GM12878 (cell line): ENCODE data around the gene SURF2. TPM values are rescaled to one million over a fixed set of nuclear protein-coding genes. Genes with fewer than 3 reads are reported as not detected.

Experiments
- ATAC-seq: fragments of 200-7000 bp; cut with Tn5 transposase; 3 replicates; pipeline ENCODE4 v1.9.1; 2020; ENCODE audit warnings: mild to moderate bottlenecking, moderate library complexity
- BruUV-seq: library from RNA; stranded (reverse); fragments of 400-500 nt; replicated peaks from 2 replicates; lab custom pipeline; 2021; lab: Mats Ljungman, UMichigan
- CTCF ChIA-PET: fragments of 300-600 bp; sonication (Branson Sonifier 250); formaldehyde crosslinking; extraction: SDS; loops from one replicate; lab custom pipeline; 2021; ENCODE audit warnings: inconsistent platforms; lab: Yijun Ruan, JAX
- POLR2A ChIA-PET: fragments of 350-600 bp; formaldehyde crosslinking; extraction: SDS; loops from one replicate; lab custom pipeline; 2021; ENCODE audit warnings: inconsistent platforms; lab: Charles Lee
- RAD21 ChIA-PET: fragments of 300-600 bp; sonication (Branson Sonifier 250); formaldehyde crosslinking; loops from one replicate; lab custom pipeline; 2023; ENCODE audit warnings: antibody characterized with exemption; ENCODE audit not compliant: unreplicated experiment; lab: Charles Lee
- SMC1A ChIA-PET: fragments of 300-600 bp; sonication (Branson Sonifier 250); formaldehyde crosslinking; loops from one replicate; lab custom pipeline; 2023; ENCODE audit not compliant: unreplicated experiment, uncharacterized antibody; lab: Charles Lee
- DNase-seq: peaks from one replicate; pipeline ENCODE4 v3.0.0-alpha.2; 2011; ENCODE audit warnings: low read depth, low spot score
- FAIRE-seq: peaks from 3 replicates; lab custom pipeline; 2011; peaks lifted over from hg19 to GRCh38; lab: Jason Lieb, UNC
- H2AFZ ChIP-seq: 2 replicates; pipeline ENCODE4 v1.6.0; 2011; ENCODE audit warnings: low read depth, low read length, control low read depth; ENCODE audit not compliant: control insufficient read depth
- H3K27ac ChIP-seq: 2 replicates; pipeline ENCODE4 v1.5.1; 2011; ENCODE audit warnings: control low read depth; ENCODE audit not compliant: control insufficient read depth, insufficient read depth
- H3K27me3 ChIP-seq, 2 experiments: replicated peaks in 1 of 2; 2 replicates each; pipeline versions ENCODE4 v1.6.0 to v1.6.1; 2011; ENCODE audit warnings: low read length in 1 of 2; ENCODE audit not compliant: control insufficient read depth in 2 of 2, insufficient read depth in 2 of 2
- H3K36me3 ChIP-seq, 2 experiments: 2 replicates each; pipeline ENCODE4 v1.5.1; 2011; ENCODE audit warnings: low read length in 1 of 2; ENCODE audit not compliant: control insufficient read depth in 2 of 2, insufficient read depth in 2 of 2
- H3K4me1 ChIP-seq: 2 replicates; pipeline ENCODE4 v1.6.1; 2011; ENCODE audit warnings: mild to moderate bottlenecking, low read length, moderate library complexity, mixed read lengths; ENCODE audit not compliant: control insufficient read depth, insufficient read depth
- H3K4me2 ChIP-seq: 2 replicates; pipeline ENCODE4 v1.6.0; 2011; ENCODE audit warnings: control low read depth; ENCODE audit not compliant: control insufficient read depth, insufficient read depth
- H3K4me3 ChIP-seq: fragments of 200-600 bp; sonication (generic); 2 replicates; pipeline ENCODE4 v1.5.1; 2016
- H3K79me2 ChIP-seq: 2 replicates; pipeline ENCODE4 v1.6.0; 2011; ENCODE audit warnings: low read length; ENCODE audit not compliant: control insufficient read depth, insufficient read depth
- H3K9ac ChIP-seq: 2 replicates; pipeline ENCODE4 v1.8.0; 2011; ENCODE audit warnings: low read length, control low read depth, mixed read lengths; ENCODE audit not compliant: control insufficient read depth, insufficient read depth
- H3K9me3 ChIP-seq: replicated peaks from 3 replicates; pipeline ENCODE4 v1.5.1; 2011; ENCODE audit warnings: mild to moderate bottlenecking, low read length; ENCODE audit not compliant: control insufficient read depth, insufficient read depth
- H4K20me1 ChIP-seq: 2 replicates; pipeline ENCODE4 v1.6.0; 2011; ENCODE audit not compliant: control insufficient read depth, insufficient read depth
- CBFB ChIP-seq: IDR thresholded peaks from 2 replicates; pipeline ENCODE4 v1.6.1; 2016; ENCODE audit warnings: antibody characterized with exemption, low read depth
- CREB1 ChIP-seq: IDR thresholded peaks from 2 replicates; pipeline ENCODE4 v1.6.1; 2012; ENCODE audit warnings: low read depth, mild to moderate bottlenecking, inconsistent platforms
- HDAC6 ChIP-seq: fragments of 200-600 bp; sonication (generic); IDR thresholded peaks from one replicate; pipeline ENCODE4 v1.8.0; 2017; ENCODE audit warnings: antibody characterized with exemption; ENCODE audit not compliant: unreplicated experiment
- NFXL1 ChIP-seq: fragments of 450-650 bp; IDR thresholded peaks from 2 replicates; pipeline ENCODE4 v1.6.1; 2017; ENCODE audit warnings: antibody characterized with exemption, mild to moderate bottlenecking, borderline replicate concordance
- NFYB ChIP-seq: IDR thresholded peaks from 2 replicates; pipeline ENCODE4 v1.6.1; 2011; ENCODE audit warnings: low read depth, mild to moderate bottlenecking, low read length, improper control_type of control experiment, moderate library complexity; ENCODE audit not compliant: insufficient read depth
- NRF1 ChIP-seq: conservative IDR thresholded peaks from 2 replicates; pipeline ENCODE4 v1.6.1; 2011; ENCODE audit warnings: mild to moderate bottlenecking, low read depth, low read length, improper control_type of control experiment
- POLR2AphosphoS2 ChIP-seq: IDR thresholded peaks from 2 replicates; pipeline ENCODE4 v1.6.1; 2011; ENCODE audit warnings: low read depth, mild to moderate bottlenecking, low read length, improper control_type of control experiment, moderate library complexity
- POLR2AphosphoS5 ChIP-seq: IDR thresholded peaks from 2 replicates; pipeline ENCODE4 v1.6.1; 2011; ENCODE audit warnings: mild to moderate bottlenecking, low read length, inconsistent platforms
- POU2F2 ChIP-seq: IDR thresholded peaks from 3 replicates; pipeline ENCODE4 v1.6.1; 2011; ENCODE audit warnings: low read depth, mild to moderate bottlenecking, low read length, borderline replicate concordance
- RUNX3 ChIP-seq: IDR thresholded peaks from 2 replicates; pipeline ENCODE4 v1.6.1; 2012; ENCODE audit warnings: low read length, inconsistent platforms
- SMAD5 ChIP-seq: IDR thresholded peaks from 2 replicates; pipeline ENCODE4 v1.6.1; 2016; ENCODE audit warnings: antibody characterized with exemption, low read depth
- YY1 ChIP-seq: IDR thresholded peaks from 2 replicates; pipeline ENCODE4 v1.6.1; 2011; ENCODE audit warnings: low read depth, mild to moderate bottlenecking, low read length
- ZBED1 ChIP-seq: IDR thresholded peaks from 2 replicates; pipeline ENCODE4 v1.6.1; 2016; ENCODE audit warnings: borderline replicate concordance
- WGBS: methylation state at CpG from one replicate; pipeline ENCODE4 v1.1.6; 2016; ENCODE audit warnings: low lambda C conversion rate; ENCODE audit not compliant: insufficient replicate concordance, insufficient coverage; ENCODE audit errors: missing lambda C conversion rate; 5-methylcytosine and 5-hydroxymethylcytosine counted together
- in situ Hi-C: fragments of 300-500 bp; cut with MboI; formaldehyde crosslinking; loops from 9 replicates; pipeline ENCODE4 v1.14.3; 2018; ENCODE audit warnings: mixed read lengths
- intact Hi-C: fragments of 100-400 bp; cut with micrococcal nuclease; formaldehyde crosslinking; loops from one replicate; pipeline ENCODE4 v1.14.2; 2022; ENCODE audit not compliant: unreplicated experiment
- polyA plus RNA-seq, 11 experiments: library from polyadenylated mRNA; depleted of rRNA in 4 of 11; unstranded in 6 of 11; stranded (reverse) in 5 of 11; fragments of >200 nt; fragmentation: Nextera tagmentation in 4 of 11; fragmentation: Illumina TruSeq in 1 of 11; extraction: Ambion mirVana in 4 of 11; extraction: Trizol in 1 of 11; gene quantifications; 1 replicate in 1 of 11; 2 replicates in 10 of 11; pipeline versions ENCODE4 v1.2.1 to v1.2.3, GENCODE V29; 2011 to 2016; ENCODE audit warnings: inconsistent platforms in 2 of 11, missing spikeins in 2 of 11, low read depth in 1 of 11
- total RNA-seq, 4 experiments: library from RNA; depleted of rRNA in 3 of 4; stranded (reverse); fragments of >200 nt in 3 of 4; fragmentation: Illumina TruSeq in 1 of 4; extraction: Trizol in 1 of 4; gene quantifications; 2 replicates each; pipeline versions ENCODE4 v1.2.1 to v1.2.3, GENCODE V29; 2013 to 2021
- TF ChIP-seq, protein P1 (sequence below), 3 experiments: IDR thresholded peaks in 2 of 3; conservative IDR thresholded peaks in 1 of 3; 2 replicates each; pipeline ENCODE4 v1.5.1; 2011; ENCODE audit warnings: low read depth in 3 of 3, low read length in 3 of 3, mild to moderate bottlenecking in 3 of 3, control low read depth in 2 of 3, moderate library complexity in 2 of 3, inconsistent platforms in 1 of 3, mixed read lengths in 1 of 3; ENCODE audit not compliant: control insufficient read depth in 2 of 3, insufficient read depth in 1 of 3; ENCODE audit errors: extremely low read depth in 1 of 3
- TF ChIP-seq, protein P2 (sequence below): IDR thresholded peaks from 2 replicates; pipeline ENCODE4 v1.6.1; 2012; ENCODE audit warnings: low read length, inconsistent platforms
- TF ChIP-seq, protein P3 (sequence below): IDR thresholded peaks from 2 replicates; pipeline ENCODE4 v1.6.1; 2012; ENCODE audit warnings: low read depth, low read length, improper control_type of control experiment

Gene SURF2
- total and polyA plus RNA-seq, 10 of the 15 experiments (the other 5 are each of a cell fraction or from before 2014, with no cell fraction given), result 4.0 to 41.7 (median 20.8) TPM

DNA sequence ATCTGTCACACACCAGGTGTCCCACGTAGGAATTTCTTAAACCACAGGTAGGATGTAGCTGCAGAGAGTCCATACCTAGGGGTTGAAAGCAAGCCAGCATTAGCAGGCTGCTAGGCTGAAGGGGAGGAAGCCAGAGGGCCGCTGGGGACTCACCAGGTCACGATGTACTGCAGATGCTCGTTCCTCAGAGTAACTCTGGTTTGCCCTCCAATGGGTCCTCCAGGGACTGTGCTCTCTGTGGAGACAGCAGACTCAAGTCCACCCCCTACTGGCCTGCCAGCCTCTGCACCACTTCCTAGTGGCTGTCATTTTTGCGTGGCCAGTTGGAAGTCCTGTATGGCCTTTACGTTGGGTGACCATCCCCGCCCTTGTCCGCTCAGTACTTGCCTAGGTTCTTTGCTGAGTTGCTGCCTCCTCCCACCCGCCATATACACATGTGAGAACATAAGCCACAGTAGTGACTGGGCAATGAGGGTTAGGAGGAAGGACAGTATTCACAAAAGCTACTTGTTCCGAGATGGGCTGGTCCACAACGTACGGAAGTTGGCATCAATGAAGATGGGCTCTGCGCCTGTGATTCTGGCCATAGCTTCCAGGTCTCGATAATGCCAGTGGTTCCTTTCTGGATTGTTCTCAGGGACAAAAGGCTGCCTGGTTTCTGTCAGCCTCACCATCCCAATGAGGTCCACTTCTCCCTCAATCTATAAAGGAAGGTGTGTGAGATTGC lies 4.3 kb upstream of the SURF2 start:
- FAIRE-seq, result no peak
- SMC1A ChIA-PET, result no interaction called here
- ATAC-seq, result peak; percentile 33

More for the DNA sequence above, 4.3 kb upstream of the SURF2 start:
- ChIA-PET POLR2A (interaction anchor here (0.7 to 0.9 kb wide), 2 partner anchors 20 to 111 kb away, joined by 3 to 4 read pairs; no protein-coding TSS in a partner anchor), RAD21 (no interaction called here), CTCF (interaction anchor here (1.0 to 1.8 kb wide), 4 partner anchors 14 to 134 kb away, joined by 3 to 4 read pairs (median 4); no protein-coding TSS in a partner anchor)
- TF ChIP-seq YY1 (0 out of 2 replicates have a peak, but pooled peaks have one; percentile 25), POLR2AphosphoS2 (peak; percentile 65; the same call in 1 of the 2 replicates), ZBED1 (0 out of 2 replicates have a peak, but pooled peaks have one; percentile 31), POLR2AphosphoS5 (peak; percentile 63), RUNX3 (peak; percentile 44; the same call in 1 of the 2 replicates), NRF1 (no peak), CBFB (0 out of 2 replicates have a peak, but pooled peaks have one; percentile 8), CREB1 (peak; percentile 38; the same call in 1 of the 2 replicates), HDAC6 (no peak), POU2F2 (peak; percentile 10; the same call in 1 of the 3 replicates), SMAD5 (peak; percentile 72), NFYB (no peak), NFXL1 (no peak)
- TF ChIP-seq, protein P1, sequence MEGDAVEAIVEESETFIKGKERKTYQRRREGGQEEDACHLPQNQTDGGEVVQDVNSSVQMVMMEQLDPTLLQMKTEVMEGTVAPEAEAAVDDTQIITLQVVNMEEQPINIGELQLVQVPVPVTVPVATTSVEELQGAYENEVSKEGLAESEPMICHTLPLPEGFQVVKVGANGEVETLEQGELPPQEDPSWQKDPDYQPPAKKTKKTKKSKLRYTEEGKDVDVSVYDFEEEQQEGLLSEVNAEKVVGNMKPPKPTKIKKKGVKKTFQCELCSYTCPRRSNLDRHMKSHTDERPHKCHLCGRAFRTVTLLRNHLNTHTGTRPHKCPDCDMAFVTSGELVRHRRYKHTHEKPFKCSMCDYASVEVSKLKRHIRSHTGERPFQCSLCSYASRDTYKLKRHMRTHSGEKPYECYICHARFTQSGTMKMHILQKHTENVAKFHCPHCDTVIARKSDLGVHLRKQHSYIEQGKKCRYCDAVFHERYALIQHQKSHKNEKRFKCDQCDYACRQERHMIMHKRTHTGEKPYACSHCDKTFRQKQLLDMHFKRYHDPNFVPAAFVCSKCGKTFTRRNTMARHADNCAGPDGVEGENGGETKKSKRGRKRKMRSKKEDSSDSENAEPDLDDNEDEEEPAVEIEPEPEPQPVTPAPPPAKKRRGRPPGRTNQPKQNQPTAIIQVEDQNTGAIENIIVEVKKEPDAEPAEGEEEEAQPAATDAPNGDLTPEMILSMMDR (IDR thresholded peaks at IDR 0.05 in 2 of 3, conservative IDR thresholded peaks at IDR 0.05 in 1 of 3; ENCODE audit: control insufficient read depth in 2 of 3, extremely low read depth in 1 of 3, insufficient read depth in 1 of 3, low read depth in 3 of 3, low read length in 3 of 3), result peak; percentile 51 to 79 (median 58)
- TF ChIP-seq, protein P2, sequence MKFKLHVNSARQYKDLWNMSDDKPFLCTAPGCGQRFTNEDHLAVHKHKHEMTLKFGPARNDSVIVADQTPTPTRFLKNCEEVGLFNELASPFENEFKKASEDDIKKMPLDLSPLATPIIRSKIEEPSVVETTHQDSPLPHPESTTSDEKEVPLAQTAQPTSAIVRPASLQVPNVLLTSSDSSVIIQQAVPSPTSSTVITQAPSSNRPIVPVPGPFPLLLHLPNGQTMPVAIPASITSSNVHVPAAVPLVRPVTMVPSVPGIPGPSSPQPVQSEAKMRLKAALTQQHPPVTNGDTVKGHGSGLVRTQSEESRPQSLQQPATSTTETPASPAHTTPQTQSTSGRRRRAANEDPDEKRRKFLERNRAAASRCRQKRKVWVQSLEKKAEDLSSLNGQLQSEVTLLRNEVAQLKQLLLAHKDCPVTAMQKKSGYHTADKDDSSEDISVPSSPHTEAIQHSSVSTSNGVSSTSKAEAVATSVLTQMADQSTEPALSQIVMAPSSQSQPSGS, result no peak; the same call in 1 of the 2 replicates
- TF ChIP-seq, protein P3, sequence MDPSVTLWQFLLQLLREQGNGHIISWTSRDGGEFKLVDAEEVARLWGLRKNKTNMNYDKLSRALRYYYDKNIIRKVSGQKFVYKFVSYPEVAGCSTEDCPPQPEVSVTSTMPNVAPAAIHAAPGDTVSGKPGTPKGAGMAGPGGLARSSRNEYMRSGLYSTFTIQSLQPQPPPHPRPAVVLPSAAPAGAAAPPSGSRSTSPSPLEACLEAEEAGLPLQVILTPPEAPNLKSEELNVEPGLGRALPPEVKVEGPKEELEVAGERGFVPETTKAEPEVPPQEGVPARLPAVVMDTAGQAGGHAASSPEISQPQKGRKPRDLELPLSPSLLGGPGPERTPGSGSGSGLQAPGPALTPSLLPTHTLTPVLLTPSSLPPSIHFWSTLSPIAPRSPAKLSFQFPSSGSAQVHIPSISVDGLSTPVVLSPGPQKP, result no peak
- H3K4me3 ChIP-seq, result no peak overlapping the region
- H3K4me2 ChIP-seq, result no peak overlapping the region
- no peak overlapping the region for H3K27ac ChIP-seq
- H3K4me1 ChIP-seq, result peaks cover 6% of the 10 kb centered on the region
- no peak overlapping the region for H2AFZ ChIP-seq
- DNase-seq, result no peak
- in situ Hi-C loops, result no loop called here
- peaks cover 48% of the 10 kb centered on the region for H3K79me2 ChIP-seq
- no peak overlapping the region for H3K9ac ChIP-seq
- no peaks in the 10 kb centered on the region for H3K9me3 ChIP-seq
- peaks cover 22 to 43% of the 10 kb centered on the region in 2 experiments for H3K36me3 ChIP-seq
- 74% methylated on average over 14 of the region's 14 CpGs for WGBS
- intact Hi-C loops, result no loop called here
- H3K27me3 ChIP-seq, result no peaks in the 10 kb centered on the region
- BruUV-seq, result TSS peak; percentile 31
- no peaks in the 10 kb centered on the region; the same call in 1 of the 2 replicates for H4K20me1 ChIP-seq
